HEK293 (cell line): Measurements from ENCODE around the gene SPIRE2.

ENCODE experiments used
- ATF2 ChIP-seq: fragments of 450-650 bp; formaldehyde crosslinking; IDR thresholded peaks from 2 replicates; pipeline ENCODE4 v1.5.1; 2016; ENCODE audit warnings: missing biosample characterization, missing genetic modification characterization, low read depth
- CTCF ChIP-seq: fragments of 450-650 bp; formaldehyde crosslinking; IDR thresholded peaks from 2 replicates; pipeline ENCODE4 v1.5.1; 2016; ENCODE audit warnings: missing biosample characterization, missing genetic modification characterization
- PRDM10 ChIP-seq: fragments of 450-650 bp; formaldehyde crosslinking; IDR thresholded peaks from 2 replicates; pipeline ENCODE4 v1.5.1; 2016; ENCODE audit warnings: missing biosample characterization, missing genetic modification characterization
- TRIM28 ChIP-seq: IDR thresholded peaks from 2 replicates; pipeline ENCODE4 v1.6.1; 2011; ENCODE audit warnings: low read length, control low read depth, borderline replicate concordance
- YY1 ChIP-seq: fragments of 450-650 bp; formaldehyde crosslinking; IDR thresholded peaks from 2 replicates; pipeline ENCODE4 v1.5.1; 2018; ENCODE audit warnings: missing biosample characterization, missing genetic modification characterization
- ZNF114 ChIP-seq: fragments of 450-650 bp; formaldehyde crosslinking; IDR thresholded peaks from 2 replicates; pipeline ENCODE4 v1.5.0; 2017; ENCODE audit warnings: missing biosample characterization, missing genetic modification characterization
- ZNF23 ChIP-seq: fragments of 450-650 bp; formaldehyde crosslinking; IDR thresholded peaks from 2 replicates; pipeline ENCODE4 v1.5.1; 2016; ENCODE audit warnings: missing biosample characterization, missing genetic modification characterization, borderline replicate concordance
- ZNF366 ChIP-seq: fragments of 450-650 bp; formaldehyde crosslinking; conservative IDR thresholded peaks from 2 replicates; pipeline ENCODE4 v1.5.1; 2016; ENCODE audit warnings: missing biosample characterization, missing genetic modification characterization
- ZNF423 ChIP-seq: fragments of 450-650 bp; formaldehyde crosslinking; IDR thresholded peaks from 2 replicates; pipeline ENCODE4 v1.5.1; 2016; ENCODE audit warnings: missing biosample characterization, missing genetic modification characterization
- ZNF747 ChIP-seq: fragments of 450-650 bp; formaldehyde crosslinking; IDR thresholded peaks from 2 replicates; pipeline ENCODE4 v1.5.1; 2016; ENCODE audit warnings: missing biosample characterization, missing genetic modification characterization
- ZNF830 ChIP-seq: fragments of 450-650 bp; IDR thresholded peaks from 2 replicates; pipeline ENCODE4 v1.5.0; 2018; ENCODE audit warnings: missing biosample characterization, missing genetic modification characterization, low read depth, mild to moderate bottlenecking, moderate library complexity

- TF ChIP-seq ZNF423 (tag by site-specific recombination), result no peak
- TF ChIP-seq ZNF747 (tag by site-specific recombination), result no peak
- no peak for TF ChIP-seq ATF2 (tag by site-specific recombination)
- TF ChIP-seq ZNF114 (tag by site-specific recombination), result no peak
- no peak for TF ChIP-seq CTCF (tag by site-specific recombination)
- no peak for TF ChIP-seq YY1
- TF ChIP-seq ZNF366 (tag by site-specific recombination), result no peak
- TF ChIP-seq ZNF830 (tag by site-specific recombination), result no peak
- no peak for TF ChIP-seq PRDM10 (tag by site-specific recombination)
- TF ChIP-seq ZNF23, result no peak
- TF ChIP-seq TRIM28, result no peak
Measured at GRCh38 chr16:89798832-89799370, 29.4 kb upstream of the SPIRE2 start.
